GM19395 (cell line): ENCODE results near the gene LRP1.

Experiments
- ATAC-seq: cut with Tn5 transposase; IDR thresholded peaks from one replicate; pipeline ENCODE4 v1.9.1; 2021; ENCODE audit warnings: mild to moderate bottlenecking, moderate library complexity; ENCODE audit not compliant: unreplicated experiment

The LRP1 gene

GRCh38 chr12:57093415-57094207 lies 34.7 kb upstream of the LRP1 start:
- ATAC-seq = no peak

GRCh38 chr12:57094208-57095160 lies 33.8 kb upstream of the LRP1 start:
- ATAC-seq = no peak

DNA sequence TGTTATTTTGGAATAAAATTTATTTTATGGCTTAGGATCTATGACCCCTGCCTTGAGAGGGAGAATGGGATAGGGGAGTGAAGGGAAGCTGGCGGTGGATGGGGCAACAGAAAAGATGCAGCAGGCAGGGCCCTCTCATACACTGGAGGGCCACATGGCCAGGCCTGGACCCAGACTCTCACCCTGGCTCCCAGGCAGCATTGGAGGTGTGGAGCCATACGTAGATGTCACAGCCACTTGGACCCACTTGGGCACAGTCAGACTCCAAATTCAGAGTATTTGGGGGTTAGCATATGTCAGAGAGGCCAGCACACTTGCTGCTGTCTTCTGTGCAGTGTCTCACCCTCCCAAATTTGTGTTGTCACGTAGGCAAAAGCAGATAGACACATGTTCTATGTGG lies 32.8 kb upstream of the LRP1 start:
- no peak for ATAC-seq

GRCh38 chr12:57096099-57096572 lies 32.1 kb upstream of the LRP1 start:
- ATAC-seq = no peak

- ATAC-seq = no peak
Observed at GRCh38 chr12:57096748-57097553, 31.3 kb upstream of the LRP1 start.

- no peak for ATAC-seq
Observed at GRCh38 chr12:57097554-57097835, 30.8 kb upstream of the LRP1 start.

DNA sequence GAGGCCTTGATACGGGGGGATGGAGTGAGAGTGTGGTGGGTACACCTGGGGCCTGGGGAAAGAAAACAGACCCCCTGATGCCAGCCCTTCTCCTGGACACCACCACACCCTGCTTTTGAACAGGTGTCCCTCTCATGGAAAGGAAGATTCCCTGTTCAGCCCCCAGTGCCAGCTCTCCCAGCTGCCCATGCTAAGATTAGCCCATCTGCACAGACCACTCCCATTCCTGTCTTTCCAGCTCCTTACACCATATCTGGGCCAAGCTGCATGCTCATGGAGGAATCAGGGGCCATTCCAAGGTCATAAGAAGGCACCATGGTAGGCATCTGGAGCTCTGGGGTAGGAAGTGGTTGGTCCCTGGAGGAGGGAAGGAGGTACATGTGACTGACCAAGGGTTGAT lies 29.7 kb upstream of the LRP1 start:
- no peak for ATAC-seq

- ATAC-seq = no peak
Observed at GRCh38 chr12:57099047-57099714, 29.1 kb upstream of the LRP1 start.

DNA sequence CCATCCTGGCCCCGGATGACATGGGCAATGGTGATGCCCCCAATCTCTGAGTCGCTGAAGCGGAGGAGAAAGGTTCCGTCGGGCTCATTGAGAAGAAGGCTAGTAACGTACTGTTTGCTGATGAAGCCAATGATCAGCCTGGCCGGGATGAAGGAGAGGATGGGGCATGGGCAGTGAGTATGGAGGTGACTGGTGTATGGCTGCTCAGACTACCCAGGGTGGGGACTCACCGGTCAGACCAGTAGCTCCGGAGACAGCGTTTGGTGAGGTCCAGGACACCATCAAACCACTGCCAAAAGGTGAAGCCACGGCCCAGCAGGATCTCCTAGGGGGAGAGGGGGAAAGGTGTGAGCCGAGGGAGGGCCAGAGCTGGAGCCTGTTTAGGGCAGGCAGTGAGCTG lies 28.5 kb upstream of the LRP1 start:
- no peak for ATAC-seq

DNA sequence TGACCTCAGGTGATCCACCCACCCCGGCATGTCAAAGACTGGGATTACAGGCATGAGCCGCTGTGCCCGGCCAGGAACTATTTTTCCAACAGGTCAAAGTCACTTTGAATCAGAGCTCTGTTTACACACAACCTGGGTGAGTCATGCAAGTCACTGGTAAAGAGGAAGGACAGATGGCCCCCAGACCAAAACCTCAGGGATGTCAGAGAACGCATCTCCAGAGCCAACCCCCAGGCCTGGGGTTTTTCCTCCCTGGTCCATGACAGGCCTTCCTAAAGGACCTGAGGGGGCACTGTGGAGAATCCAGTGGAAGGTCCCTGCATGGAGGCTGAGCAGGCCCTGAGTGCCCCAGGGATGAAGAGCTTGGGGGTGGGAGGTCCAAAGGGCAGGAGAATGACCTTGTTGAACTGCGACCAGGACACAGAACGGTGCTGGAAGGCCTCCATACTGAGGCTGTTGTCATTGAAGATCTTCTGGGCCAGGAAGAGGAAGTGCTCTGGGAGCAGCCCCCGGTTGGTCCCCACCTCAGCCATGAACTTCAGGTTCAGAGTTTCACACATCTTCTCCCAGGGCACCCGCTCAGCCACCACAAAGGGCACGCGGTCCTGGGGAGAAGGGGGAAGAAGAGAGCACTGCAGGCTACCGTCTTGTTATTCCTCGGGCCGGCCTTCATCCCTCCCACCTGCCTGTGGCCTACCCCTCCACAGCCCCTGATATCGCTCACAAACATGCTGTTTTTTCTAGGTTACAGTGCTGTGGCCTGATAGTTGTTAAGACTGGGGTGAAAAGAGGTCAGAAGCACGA lies 26.2 kb upstream of the LRP1 start:
- ATAC-seq = no peak

DNA sequence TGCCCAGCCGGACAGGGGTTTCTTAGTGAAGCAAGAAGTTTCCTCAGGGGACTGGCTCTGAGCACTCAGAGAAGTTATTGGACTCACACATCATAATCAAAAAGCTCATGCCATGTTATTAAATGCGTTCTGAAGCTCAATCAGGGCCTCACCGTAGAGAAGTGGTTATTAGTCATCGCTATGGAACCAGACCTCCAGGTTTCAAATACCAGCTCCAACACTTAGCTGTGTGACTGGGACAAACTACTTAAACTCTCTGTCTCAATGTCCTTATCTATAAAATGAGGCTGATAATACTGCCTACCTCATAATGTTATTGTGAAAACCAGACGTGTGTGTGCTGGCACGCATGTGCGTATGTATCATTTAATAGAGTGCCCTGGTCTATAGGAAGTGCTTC lies 24.4 kb upstream of the LRP1 start:
- ATAC-seq = no peak

DNA sequence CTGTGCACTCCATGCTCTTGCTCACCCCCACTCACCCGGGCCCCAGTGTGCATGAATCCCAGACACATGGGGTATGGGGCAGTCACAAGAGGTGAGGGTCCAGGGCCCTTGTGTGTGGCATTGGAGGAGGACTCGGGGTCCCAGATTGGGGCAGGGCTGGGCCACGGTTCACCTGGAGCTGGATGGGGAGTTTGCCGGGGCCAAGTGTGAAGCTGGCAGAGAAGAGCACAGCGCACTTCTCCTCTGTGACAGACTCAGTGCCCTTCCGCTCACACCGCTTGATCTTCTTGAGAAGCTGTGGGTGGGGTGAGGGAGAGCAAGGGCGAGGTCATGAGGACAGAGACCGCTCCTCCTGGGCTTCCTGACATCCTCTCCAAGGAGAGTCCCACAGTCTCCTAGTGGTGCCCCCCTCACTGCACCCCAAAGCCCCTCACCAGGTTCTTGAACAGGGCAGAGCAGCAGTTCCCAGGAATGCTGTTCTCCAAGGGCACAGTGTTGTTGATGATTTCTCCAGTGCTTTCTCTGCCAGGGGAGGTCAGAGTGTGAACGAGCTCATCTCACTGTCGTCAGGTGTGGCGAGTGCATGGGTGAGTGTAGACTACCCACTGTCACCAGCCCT lies 23.9 kb upstream of the LRP1 start:
- ATAC-seq = no peak

- ATAC-seq = no peak
Observed at GRCh38 chr12:57105011-57105753, 23.1 kb upstream of the LRP1 start.

GRCh38 chr12:57106021-57106708 lies 22.1 kb upstream of the LRP1 start:
- no peak for ATAC-seq

DNA sequence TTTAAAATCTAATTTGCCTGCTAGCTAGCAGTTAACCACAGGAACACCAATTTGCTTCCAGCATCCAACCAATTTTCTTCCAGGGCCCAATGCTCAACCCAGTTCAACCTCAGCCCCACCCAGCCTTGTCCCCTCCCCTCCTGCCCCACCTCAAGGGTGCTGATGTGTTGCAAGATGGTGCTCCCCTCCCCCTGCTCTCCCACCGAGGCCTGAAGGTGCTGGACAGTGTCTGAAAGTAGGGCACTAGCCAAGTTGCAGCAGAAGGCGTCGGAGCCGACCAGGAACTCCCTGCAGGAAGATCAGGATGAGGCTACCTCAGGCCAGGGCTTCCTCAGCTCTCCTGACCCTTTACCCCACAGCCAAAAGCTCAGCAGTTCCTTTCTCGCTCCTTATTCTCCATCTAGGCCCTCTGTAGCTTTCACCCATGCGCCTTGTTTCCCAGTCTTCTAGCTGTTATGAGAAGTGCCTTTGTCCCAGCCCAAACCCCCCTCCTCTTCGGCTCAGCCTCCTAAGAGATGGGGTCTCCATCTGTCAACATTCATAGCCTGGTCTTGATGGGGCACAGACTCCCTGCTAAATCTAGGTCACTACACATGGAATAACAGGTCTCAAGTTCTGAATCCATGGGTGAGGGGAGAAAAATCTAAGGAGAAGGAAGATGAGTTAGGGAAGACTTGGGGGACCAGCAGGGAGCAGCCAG lies 20.7 kb upstream of the LRP1 start:
- no peak for ATAC-seq

GRCh38 chr12:57109207-57110103 lies 18.8 kb upstream of the LRP1 start:
- no peak for ATAC-seq
